Measurements from ENCODE around the gene SLC3A2.
A peak's percentile ranks its signal among the peaks of the same experiment; 100 is the strongest.

The SLC3A2 gene

DNA sequence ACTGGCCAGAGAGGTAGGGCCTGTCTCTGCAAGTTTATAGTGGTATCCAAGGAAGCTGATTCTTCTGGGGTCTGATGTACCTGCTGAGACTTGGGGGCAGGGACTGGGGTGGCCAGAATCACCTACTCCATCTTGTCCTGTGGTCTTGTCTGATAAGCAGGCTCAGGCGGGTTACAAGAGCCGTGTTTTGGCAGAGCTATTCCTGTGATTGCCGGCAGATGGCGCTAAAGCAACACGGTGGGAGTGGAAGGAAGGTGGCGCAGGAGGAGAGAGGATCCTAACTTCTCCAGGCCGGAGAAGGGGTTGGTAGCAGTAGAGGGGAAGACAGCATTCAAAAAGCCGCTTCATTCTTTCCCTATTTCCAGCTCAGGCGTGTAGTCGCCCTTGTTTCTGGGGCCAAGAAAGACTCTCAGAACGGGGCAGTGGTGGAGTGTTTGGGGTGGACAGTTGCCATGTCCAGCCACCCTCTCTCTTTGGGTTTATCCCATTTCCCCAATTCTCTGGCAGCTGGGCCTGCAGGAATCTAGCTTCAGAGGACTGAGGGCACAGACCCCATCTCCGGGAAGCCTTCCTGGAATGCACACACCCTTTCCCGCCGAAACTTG is 25.3 kb downstream of the SLC3A2 start:
- H3K4me3 ChIP-seq (ENCODE audit: low read depth, low read length) = no peak overlapping the region
- DNase-seq (ENCODE audit: low read depth) = peak; percentile 42

DNA sequence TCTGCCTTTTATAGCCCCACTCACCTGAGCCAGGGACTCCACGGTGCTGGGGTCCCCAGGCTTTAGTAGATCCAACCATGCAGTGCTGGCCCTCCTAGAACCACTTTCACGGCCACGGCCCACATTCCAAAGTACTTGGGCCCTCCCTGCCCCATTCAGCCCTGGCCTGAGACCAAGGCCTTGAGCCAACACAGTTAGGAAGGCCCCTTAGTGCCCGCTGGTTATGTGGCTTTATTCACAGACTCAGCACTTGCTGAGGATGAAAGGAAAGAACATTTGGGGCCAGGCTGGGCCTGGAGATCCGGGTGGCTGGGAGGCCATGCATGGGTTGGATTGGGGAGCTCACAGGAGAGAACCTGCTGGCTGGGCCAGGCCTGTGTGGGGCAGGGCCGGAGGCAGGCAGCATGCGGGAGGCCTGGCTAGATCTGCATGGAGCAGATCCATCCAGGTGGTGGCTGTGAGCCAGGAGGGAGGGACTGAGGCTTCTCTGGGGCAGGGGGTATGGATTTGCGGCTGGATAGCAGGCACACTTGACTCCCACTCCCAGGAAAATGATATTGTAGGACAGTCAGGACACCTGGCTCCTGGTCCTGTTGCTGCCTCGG is 27.9 kb downstream of the SLC3A2 start:
- H3K4me3 ChIP-seq (ENCODE audit: low read depth, low read length) = no peak overlapping the region
- no peak for DNase-seq (ENCODE audit: low read depth)

DNA sequence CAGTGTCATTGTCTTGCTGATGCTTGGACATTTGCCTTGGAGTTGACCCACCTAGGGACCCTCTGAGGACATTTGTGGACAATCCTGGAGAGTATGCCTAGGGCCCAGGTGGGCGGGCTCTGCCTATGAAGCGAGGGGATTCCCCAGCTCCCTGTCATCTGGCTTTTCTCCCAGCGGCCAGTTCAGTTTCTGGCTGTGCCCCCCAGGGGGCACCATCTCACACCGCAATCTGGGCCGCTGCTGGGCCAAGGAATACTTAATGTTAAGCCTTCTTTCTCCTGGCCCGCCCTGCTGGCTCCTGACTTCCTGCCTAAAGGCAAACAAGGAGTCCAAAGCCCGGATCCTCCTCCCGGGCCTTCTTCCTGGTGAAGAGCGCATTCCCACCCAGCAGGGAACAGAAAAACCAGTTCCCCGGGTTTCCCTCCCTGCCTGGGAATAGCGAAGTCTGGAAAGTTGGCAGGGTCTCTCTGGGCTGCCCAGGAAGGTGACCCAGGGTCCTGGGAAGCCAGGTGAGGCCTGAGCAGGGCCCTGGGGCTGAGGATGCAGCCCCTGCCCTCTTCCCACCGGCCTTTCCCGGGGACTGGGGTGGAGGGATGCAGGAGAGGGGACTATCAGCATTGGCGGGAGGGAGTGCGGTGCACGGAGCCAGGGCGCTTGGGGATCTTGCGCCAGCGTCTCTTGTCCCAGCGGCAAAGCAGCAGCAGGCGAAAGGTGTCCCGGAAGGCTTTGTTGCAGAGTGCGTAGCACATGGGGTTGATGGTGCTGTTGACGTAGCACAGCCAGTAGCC is 28.6 kb downstream of the SLC3A2 start:
- no peak overlapping the region for H3K4me3 ChIP-seq (ENCODE audit: low read depth, low read length)
- no peak for DNase-seq (ENCODE audit: low read depth)

DNA sequence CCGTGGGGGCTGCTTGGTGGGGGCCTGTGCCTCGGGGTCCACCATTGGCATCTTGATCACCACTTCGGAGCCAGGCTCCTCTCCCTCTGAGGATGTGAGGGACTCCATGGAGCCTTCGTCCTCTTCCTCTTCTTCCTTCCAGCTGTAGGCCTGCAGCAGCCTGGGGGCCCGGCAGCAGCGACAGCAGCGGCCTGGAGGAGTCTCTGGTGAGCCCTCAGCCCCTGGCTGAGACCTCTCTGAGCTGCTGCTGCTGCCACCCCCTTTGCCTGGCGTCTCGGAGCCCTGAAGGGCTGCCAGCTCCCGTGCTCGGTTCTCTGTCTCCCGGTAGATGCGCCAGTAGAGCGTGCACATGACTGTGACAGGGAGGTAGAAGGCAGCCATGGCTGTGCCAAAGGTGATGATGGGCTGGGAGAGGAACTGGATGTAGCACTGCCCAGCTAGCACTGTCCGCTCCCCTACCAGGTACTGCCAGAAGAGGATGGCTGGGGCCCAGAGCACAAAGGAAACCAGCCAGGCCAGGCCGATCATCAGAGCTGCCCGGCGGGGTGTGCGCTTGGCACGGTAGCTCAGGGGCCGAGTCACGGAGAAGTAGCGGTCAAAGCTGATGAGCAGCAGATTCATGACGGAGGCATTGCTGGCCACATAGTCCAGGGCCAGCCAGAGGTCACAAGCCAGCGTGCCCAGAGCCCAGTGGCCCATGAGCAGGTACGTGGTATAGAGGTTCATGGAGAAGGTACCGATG is 29.6 kb downstream of the SLC3A2 start:
- no peak overlapping the region for H3K4me3 ChIP-seq (ENCODE audit: low read depth, low read length)
- no peak for DNase-seq (ENCODE audit: low read depth)

DNA sequence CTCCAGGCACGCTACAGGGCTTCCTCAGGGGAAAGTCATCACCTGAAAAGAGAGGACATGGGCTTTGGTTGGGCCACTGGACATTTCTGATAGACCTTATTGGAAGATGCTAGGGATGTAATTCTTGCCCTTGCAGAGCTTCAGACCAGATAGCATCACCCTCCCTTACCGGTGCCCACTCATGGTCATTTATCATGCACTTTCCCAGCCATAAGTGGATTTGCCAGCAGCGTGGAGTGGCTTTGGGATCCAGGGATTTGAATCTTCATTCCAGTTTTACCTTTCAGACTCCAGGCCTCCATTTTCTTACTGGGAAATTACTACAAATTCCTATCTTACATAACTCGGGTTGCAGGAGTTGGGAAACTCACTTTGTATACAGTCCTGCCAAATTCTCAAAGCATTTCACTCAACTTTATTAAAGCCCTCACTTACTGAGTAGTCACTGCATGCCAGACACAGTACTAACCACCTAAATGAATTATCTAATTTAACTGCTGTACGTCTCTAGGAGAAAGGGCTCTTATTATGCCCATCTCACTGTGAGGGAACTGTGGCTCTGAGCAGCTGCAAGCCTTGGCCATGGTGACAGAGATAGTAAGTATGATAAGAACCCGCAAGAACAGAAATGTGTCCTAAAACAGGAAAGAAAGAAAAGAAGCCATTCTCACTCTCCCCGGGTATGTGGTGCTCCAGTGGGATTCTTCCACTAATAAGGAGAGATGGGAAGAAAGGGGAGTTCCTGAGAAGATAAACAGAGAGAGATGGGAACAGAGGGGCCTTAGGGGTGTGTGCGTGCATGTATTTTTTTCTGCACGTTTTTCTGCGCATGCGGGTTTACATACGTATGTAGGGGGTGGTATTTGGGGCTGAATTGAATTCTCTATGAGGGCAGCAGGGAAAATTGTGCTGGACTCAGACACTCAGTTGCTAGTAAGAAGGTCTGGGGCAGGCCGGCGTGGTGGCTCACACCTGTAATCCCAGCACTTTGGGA is 30.7 kb downstream of the SLC3A2 start:
- DNase-seq (ENCODE audit: low read depth) = no peak
- H3K4me3 ChIP-seq (ENCODE audit: low read depth, low read length) = no peak overlapping the region

DNA sequence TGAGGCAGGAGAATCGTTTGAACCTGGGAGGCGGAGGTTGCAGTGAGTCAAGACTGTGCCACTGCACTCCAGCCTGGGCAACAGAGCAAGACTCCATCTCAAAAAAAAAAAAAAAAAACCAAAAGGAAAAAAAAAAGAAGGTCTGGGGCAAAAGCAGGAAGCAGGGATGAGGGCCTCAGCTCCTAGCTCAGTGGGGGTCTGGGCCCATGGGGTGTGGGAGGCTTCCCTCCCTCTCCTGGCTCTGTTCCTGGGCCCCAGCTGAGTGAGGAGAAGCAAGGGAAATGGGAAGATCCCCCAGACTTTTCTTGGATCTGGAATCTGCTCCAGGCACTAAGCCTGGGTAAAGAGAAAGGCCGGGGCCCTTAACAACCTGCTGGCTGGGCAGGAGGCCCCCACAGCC is 31.6 kb downstream of the SLC3A2 start:
- no peak overlapping the region for H3K4me3 ChIP-seq (ENCODE audit: low read depth, low read length)
- DNase-seq (ENCODE audit: low read depth) = no peak

DNA sequence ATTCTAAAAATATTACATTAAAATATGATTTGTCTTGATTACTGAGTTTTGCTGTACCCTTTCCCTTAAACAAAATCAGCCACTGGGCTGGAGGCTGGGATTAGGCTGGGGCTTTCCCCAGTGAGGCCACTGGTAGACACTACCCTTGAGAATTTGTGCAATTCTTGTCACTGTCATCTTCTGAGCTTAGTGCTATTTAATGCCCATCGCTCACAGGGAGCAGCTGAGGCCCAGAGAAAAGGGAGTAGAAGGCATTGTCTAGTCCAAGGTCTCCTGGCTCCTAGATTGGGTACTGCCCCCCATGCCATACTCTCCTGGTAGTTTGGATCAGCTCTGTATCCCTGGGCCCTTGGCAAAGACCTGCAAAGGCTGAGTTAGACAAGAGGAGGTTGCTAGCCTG is 33.7 kb downstream of the SLC3A2 start:
- no peak for DNase-seq (ENCODE audit: low read depth)
- no peak overlapping the region for H3K4me3 ChIP-seq (ENCODE audit: low read depth, low read length)

DNA sequence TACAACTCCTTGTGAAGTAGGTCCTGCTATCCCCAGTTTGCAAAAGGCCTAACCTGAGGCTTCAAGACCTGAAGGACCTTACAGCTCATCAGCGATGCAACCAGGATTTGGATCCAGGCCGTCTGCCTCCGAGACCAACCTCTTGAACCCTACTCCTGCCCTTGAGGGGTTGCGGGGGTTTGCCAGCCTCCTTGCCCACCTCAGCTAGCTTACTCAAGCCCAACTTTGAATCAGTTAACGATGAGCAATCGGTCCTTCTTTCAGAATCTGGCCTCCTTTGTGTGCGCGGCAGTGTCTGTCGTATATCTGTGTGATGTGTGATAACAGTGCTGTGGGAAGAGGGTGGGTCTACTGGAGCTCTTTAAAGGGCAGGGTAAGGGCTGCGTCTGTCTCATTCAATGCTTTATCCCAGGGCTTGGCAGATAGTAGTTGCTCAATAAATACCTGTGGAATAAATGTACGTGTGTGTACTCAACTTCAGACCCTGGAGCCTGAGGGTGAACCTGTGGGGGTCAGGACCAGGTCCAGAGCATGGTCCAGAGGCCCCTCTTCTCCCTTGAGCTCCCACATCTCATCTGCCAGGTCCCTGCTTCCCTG is 37.3 kb downstream of the SLC3A2 start:
- DNase-seq (ENCODE audit: low read depth) = no peak
- H3K4me3 ChIP-seq (ENCODE audit: low read depth, low read length) = no peak overlapping the region

DNA sequence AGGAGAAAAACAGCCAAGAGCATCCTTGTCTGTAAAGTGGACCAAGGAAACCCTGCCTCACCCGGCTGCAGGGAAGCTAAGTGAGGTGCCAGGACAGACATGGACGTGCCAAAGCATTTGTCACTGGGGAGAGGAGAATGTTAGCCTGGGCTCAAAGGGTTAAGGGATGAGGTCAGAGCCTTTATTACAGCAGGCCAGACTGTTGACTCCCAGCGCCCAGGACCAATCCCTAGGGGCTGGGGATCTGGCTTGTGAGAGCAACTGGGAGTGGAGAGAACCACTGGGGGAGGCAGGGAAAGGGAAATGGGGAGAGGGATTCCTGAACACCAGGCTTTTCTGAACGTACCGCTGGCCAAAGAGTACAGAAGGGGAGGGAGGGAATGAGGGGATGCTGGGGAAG is 37.8 kb downstream of the SLC3A2 start:
- no peak for DNase-seq (ENCODE audit: low read depth)

DNA sequence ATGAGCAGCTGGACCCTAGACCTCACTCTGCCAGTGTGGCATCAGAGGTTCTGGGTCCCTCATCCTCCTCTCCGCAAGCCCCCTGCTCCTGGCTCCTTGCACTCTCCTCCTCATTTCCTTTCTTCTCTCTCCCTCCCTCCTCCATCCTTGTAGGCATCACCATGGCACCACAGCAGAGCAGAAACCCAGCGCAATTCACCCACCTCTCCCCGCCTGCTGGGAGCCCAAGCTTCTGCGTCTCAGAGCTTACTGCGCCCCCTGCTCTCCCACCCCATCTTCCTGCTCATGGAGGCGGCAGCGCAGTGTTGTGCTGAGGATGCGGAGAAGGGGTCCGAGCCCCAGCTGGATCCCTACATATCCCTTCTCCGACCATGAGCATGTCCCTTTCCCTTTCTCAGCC is 38.8 kb downstream of the SLC3A2 start:
- no peak for DNase-seq (ENCODE audit: low read depth)
- no peak overlapping the region for H3K4me3 ChIP-seq (ENCODE audit: low read depth, low read length)

More for the DNA sequence above, 37.8 kb downstream of the SLC3A2 start:
- no peak overlapping the region for H3K4me3 ChIP-seq (ENCODE audit: low read depth, low read length)

DNA sequence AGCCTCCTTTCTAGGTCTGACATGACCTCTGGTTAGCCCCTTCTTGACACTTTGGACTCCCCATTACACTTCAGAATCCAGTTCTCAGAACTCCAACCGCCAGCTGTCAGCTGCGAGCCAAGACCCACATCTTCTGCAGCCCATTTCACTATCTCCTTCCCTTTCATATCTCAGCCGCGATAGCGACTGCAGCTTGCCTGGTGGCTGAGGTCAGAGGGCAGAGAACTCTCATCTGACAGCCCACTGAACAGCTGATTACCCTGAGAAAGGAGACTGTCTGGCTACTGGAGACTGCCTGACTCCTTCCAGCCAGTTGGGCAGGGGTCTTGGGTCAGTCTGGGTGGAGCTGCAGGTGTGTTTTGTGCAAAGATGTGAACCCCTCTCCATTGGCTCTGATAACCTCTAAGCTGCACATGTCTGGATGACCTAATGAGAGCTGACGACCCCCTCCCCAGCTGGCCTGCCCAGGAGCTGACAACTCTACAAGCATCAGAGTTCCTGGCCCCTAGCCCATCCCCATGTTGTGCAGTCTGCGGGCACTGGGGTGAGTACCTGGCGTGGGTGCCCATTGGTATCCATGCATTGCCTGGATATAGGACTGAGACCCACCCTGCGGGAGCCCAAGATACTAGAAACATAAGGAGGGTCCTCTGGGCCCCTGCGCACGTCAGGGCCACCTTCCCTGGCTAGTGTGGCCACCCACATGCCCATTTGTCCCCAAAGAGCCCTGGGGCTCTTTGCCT is 39.4 kb downstream of the SLC3A2 start:
- H3K4me3 ChIP-seq (ENCODE audit: low read depth, low read length) = no peak overlapping the region
- no peak for DNase-seq (ENCODE audit: low read depth)

DNA sequence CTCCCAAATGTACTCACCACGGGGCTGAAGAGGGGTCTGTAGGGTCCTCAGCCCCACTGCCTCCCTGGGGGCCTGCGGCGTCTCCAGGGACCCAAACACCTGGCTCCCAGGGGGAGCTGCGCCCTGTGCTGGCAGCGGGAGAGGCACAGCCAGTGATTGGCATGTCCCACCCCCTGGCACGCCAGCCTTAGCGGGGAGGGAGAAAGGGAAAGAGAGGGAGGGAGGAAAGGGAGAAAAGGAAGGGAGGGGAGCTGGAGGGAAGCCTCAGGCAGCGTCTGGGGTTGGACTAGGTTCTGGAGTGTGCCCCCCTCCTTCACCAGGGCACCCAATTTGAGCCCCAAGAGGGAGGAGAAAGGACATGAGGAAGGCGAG is 40.5 kb downstream of the SLC3A2 start, which contains the start of gene CHRM1:
CHRM1 (minus strand) TSS at position 163 of the 372 bp plus-strand sequence. CDS start 10,263 bp downstream, outside the sequence.
- no peak for DNase-seq (ENCODE audit: low read depth)
- no peak within 1 kb of the TSS for H3K4me3 ChIP-seq (ENCODE audit: low read depth, low read length)

DNA sequence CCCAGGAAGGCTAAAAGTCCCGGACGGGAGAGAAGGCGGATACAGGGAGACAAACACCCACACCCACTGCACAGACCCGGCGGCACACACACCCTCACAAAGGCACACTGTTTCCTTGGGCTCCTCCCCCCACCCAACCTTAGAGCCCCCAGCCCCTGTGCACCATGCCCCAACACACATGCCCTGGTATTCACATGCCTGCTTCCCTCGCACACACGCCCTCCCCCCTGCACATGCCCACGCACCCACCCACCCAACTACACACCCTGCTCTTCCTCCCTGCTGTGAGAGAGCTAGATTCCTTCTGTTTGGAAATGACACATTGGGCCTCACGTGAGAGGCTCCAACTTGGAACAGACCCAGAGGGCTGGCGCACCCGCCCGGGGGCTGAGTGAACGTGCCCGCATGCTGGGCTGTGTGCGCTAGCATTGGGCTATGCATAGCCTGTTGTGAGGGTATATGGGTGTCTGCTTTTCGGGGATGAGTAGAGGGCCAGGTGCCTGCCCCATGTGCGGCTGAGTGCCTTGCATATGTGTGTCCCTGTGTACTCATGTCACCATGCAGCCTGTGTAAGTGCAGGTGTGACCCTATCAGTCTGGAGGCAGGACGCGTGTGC is 41.0 kb downstream of the SLC3A2 start:
- no peak for DNase-seq (ENCODE audit: low read depth)
- no peak overlapping the region for H3K4me3 ChIP-seq (ENCODE audit: low read depth, low read length)

DNA sequence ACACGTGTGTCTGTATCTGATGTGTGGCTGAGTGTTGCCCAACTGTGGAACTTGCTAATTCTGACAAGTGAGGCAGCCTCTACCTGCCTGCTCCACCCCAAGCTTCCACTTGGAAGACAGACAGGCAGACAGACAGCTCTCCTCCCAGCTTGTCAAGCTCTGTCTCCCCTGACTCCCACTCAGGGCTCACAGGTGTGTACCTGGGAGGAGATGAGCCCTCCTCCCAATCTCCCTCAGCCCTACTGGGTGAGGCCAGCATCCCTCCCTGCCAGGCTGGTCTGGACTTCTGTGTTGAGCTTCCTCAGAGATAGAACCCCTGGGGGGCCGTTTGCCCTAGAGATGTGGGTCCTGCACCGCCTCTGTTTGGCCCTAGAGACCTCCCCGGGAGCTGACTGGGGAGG is 41.5 kb downstream of the SLC3A2 start:
- DNase-seq (ENCODE audit: low read depth) = no peak
- H3K4me3 ChIP-seq (ENCODE audit: low read depth, low read length) = no peak overlapping the region

DNA sequence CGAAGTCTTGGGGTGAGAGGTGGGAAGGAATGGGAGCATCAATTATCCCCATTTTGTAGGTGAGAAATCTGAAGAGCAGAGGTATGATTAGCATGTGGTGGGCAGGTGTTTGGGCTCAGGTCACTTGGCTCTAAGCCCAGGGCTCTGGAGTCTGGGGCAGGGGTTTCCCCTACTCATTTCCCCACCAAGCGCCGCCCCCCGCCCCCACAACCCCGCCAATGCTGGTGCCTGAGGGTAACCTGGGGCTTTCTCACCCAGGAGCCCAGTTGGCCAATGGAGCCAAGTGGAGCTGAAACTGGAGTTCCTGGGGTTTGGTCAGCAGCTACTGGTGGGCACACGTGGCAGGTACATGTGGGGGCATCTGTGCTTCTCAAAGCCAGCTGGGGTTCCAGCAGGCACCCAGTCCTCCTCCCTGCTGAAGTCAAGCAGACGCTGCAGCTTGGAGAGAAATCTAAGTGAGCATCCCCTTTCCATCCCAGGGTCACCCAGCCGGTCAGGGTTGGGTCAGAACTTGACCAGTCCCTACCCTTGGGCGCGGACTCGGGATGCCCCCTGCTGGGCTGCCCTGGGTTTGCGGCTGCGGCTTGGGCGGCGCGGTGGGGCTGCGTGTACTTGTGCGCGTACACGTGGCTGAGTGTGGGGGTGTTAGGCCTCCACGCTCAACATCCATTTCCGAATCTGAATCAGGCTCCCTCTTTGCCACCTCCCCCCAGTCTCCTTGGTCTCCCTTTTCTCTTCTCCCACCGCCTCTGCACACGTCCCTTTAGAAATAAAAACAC is 42.1 kb downstream of the SLC3A2 start:
- DNase-seq (ENCODE audit: low read depth) = no peak

DNA sequence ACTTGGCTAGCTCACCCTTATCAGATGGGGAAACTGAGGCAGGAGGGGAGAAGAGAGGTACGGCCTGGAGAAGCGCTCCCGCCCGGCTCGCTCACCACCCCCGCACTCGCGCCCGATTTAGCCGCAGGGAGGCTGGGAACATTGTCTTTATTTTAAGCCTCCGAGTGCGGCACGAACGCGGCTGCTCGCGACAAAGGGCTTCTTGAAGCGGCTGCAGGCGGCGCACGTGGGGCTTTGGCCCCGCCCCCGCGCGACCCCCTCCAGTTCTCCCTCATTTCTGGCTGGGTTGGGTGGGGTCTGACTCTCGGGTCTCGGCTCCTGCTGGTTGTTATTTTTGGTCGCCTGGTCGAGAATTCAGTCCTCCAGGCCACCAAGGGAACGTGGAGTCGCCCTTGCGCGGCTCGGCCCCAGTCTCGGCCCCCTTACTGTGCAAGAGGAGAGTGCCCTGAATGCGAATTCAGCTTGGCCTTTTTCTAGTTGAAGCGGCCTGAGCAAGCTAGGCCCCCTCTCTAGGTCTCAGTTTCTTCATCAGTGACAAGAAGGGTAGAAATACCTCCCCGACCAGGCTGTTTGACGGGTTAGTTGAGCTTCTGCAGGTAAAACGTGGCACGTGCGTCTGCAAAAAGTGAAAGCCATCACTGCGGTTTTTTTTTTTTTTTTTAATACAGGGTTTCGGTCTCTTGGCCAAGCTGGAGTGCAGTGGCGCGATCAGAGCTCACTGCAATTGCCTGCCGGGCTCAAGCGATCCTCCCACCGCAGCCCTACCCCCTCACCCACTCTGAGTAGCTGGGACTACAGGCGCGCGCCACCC is 43.1 kb downstream of the SLC3A2 start:
- no peak for DNase-seq (ENCODE audit: low read depth)
- peak overlapping the region; percentile 28 for H3K4me3 ChIP-seq (ENCODE audit: low read depth, low read length)

More for the DNA sequence above, 42.1 kb downstream of the SLC3A2 start:
- peak overlapping the region; percentile 28 for H3K4me3 ChIP-seq (ENCODE audit: low read depth, low read length)
